ENCODE measurements around the gene DEK.

GRCh38 chr6:18280084-18280483, 15.8 kb upstream of the DEK start:
- TF ChIP-seq CTCF (IDR thresholded peaks at IDR 0.05; ENCODE audit: insufficient read depth, low read length, poor library complexity, severe bottlenecking): no peak
- no peak for TF ChIP-seq EZH2phosphoT487 (conservative IDR thresholded peaks at IDR 0.05; ENCODE audit: low read length)
